ENCODE results near the gene KCNC2. TPM values are rescaled to one million over a fixed set of nuclear protein-coding genes. Genes with fewer than 3 reads are reported as not detected.

Gene KCNC2
- total and polyA plus RNA-seq, 9 of the 15 experiments (the other 6 are each of a cell fraction or from before 2014, with no cell fraction given) = not detected

- TF ChIP-seq RREB1 (CRISPR knock-in tag; IDR thresholded peaks at IDR 0.05) (no peak), DEAF1 (CRISPR knock-in tag; IDR thresholded peaks at IDR 0.05) (no peak), ZNF121 (CRISPR knock-in tag; conservative IDR thresholded peaks at IDR 0.05) (no peak), IRF9 (tag; IDR thresholded peaks at IDR 0.05) (no peak), TCF7L2 (IDR thresholded peaks at IDR 0.05; ENCODE audit: low read depth, low read length) (no peak)
These were observed 15.4 kb downstream of the KCNC2 start (continued) for GRCh38 chr12:75194250-75194649.
